OCI-LY7 (cell line): ENCODE measurements around the gene RGMB.

Experiments used
- EZH2phosphoT487 ChIP-seq: fragments of 200-600 bp; sonication (generic); IDR thresholded peaks from 2 replicates; pipeline ENCODE4 v1.6.1; 2018; ENCODE audit warnings: low read depth, borderline replicate concordance, mild to moderate bottlenecking, mixed run types, antibody characterized with exemption, low read length, moderate library complexity, mixed read lengths
- TF ChIP-seq, protein P1 (sequence below): fragments of 200-600 bp; sonication (generic); conservative IDR thresholded peaks from 2 replicates; pipeline ENCODE4 v1.5.1; 2014; ENCODE audit warnings: mild to moderate bottlenecking, antibody characterized with exemption, low read length, moderate library complexity, mixed read lengths

DNA sequence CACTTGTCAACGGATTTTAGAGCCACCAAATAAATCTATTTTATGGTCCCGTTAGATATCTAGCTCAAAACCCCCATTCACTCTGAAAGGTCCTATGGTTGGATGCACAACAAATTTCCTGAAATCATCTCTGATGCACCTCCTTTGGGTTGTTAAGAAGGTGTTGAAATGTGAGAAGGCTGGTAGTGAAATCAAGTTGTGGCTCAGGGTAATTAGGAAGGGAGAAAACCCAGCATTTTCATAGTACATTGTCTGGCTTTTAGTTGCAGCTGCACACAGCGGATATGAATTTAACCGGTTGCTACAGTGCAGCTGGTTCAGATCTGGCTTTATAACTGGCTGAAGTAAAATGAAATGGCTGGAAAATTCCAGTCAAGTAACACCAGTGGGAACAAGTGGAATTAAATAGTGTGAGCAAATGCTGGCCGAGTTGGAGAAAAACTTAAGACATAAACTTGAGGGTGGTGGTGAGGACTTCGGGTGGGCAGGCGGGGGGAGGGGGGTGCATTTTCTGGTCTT lies 17.6 kb downstream of the RGMB start:
- TF ChIP-seq, protein P1, sequence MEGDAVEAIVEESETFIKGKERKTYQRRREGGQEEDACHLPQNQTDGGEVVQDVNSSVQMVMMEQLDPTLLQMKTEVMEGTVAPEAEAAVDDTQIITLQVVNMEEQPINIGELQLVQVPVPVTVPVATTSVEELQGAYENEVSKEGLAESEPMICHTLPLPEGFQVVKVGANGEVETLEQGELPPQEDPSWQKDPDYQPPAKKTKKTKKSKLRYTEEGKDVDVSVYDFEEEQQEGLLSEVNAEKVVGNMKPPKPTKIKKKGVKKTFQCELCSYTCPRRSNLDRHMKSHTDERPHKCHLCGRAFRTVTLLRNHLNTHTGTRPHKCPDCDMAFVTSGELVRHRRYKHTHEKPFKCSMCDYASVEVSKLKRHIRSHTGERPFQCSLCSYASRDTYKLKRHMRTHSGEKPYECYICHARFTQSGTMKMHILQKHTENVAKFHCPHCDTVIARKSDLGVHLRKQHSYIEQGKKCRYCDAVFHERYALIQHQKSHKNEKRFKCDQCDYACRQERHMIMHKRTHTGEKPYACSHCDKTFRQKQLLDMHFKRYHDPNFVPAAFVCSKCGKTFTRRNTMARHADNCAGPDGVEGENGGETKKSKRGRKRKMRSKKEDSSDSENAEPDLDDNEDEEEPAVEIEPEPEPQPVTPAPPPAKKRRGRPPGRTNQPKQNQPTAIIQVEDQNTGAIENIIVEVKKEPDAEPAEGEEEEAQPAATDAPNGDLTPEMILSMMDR = no peak
- TF ChIP-seq EZH2phosphoT487 = no peak
